Activated T-cell treated with anti-CD3 and anti-CD28 coated beads for 1 hour (primary cell): Measurements from ENCODE around the gene PNLIPRP2.

Source experiments
- DNase-seq: peaks from one replicate; pipeline ENCODE4 v3.0.0-alpha.2; 2020; ENCODE audit warnings: low read depth

PNLIPRP2 gene

GRCh38 chr10:116612107-116612769, 8.5 kb upstream of the PNLIPRP2 start:
- DNase-seq = no peak

- no peak for DNase-seq
These were observed 7.3 kb upstream of the PNLIPRP2 start for GRCh38 chr10:116613471-116613870.

- DNase-seq = no peak
These were observed 6.0 kb upstream of the PNLIPRP2 start for GRCh38 chr10:116614796-116615195.

- no peak for DNase-seq
These were observed 5.5 kb upstream of the PNLIPRP2 start for GRCh38 chr10:116615199-116615776.

- DNase-seq = no peak
These were observed 723 bp downstream of the PNLIPRP2 start for GRCh38 chr10:116621476-116621875.

GRCh38 chr10:116621934-116622655, 1.3 kb downstream of the PNLIPRP2 start:
- DNase-seq = no peak

GRCh38 chr10:116625845-116626244, 5.1 kb downstream of the PNLIPRP2 start:
- DNase-seq = no peak

- DNase-seq = no peak
These were observed 6.1 kb downstream of the PNLIPRP2 start for GRCh38 chr10:116626815-116627214.

GRCh38 chr10:116627386-116627933, 6.7 kb downstream of the PNLIPRP2 start:
- DNase-seq = no peak

- DNase-seq = no peak
These were observed 8.6 kb downstream of the PNLIPRP2 start for GRCh38 chr10:116629340-116629739.

- DNase-seq = no peak
These were observed 9.3 kb downstream of the PNLIPRP2 start for GRCh38 chr10:116630020-116630419.

GRCh38 chr10:116631871-116632295, 11.1 kb downstream of the PNLIPRP2 start:
- DNase-seq = no peak

GRCh38 chr10:116632596-116633215, 12.0 kb downstream of the PNLIPRP2 start:
- no peak for DNase-seq

GRCh38 chr10:116633216-116633600, 12.5 kb downstream of the PNLIPRP2 start:
- DNase-seq = no peak

GRCh38 chr10:116634126-116634975, 13.6 kb downstream of the PNLIPRP2 start:
- no peak for DNase-seq

- DNase-seq = no peak
These were observed 15.6 kb downstream of the PNLIPRP2 start for GRCh38 chr10:116636385-116636784.

- no peak for DNase-seq
These were observed 16.2 kb downstream of the PNLIPRP2 start for GRCh38 chr10:116636976-116637375.

- no peak for DNase-seq
These were observed 17.1 kb downstream of the PNLIPRP2 start for GRCh38 chr10:116637830-116638229.

- no peak for DNase-seq
These were observed 25.7 kb downstream of the PNLIPRP2 start for GRCh38 chr10:116646502-116646901.

GRCh38 chr10:116648903-116649302, 28.1 kb downstream of the PNLIPRP2 start:
- DNase-seq = no peak

- DNase-seq = no peak
These were observed 33.1 kb downstream of the PNLIPRP2 start for GRCh38 chr10:116653885-116654284.

- DNase-seq = no peak
These were observed 34.1 kb downstream of the PNLIPRP2 start for GRCh38 chr10:116654816-116655215.
